Measurements from ENCODE around the gene AKAP14.

GRCh38 chrX:119919835-119920585 lies 24.3 kb downstream of the AKAP14 start:
- TF ChIP-seq CTCF (IDR thresholded peaks at IDR 0.05) (no peak), POLR2A (IDR thresholded peaks at IDR 0.05) (no peak)
